ENCODE data around the gene PRR16. TPM values are rescaled to one million over a fixed set of nuclear protein-coding genes. Genes with fewer than 3 reads are reported as not detected.

The PRR16 gene
- total and polyA plus RNA-seq, 2 of the 13 experiments (the other 11 are each of a cell fraction or from before 2014, with no cell fraction given) = not detected

DNA sequence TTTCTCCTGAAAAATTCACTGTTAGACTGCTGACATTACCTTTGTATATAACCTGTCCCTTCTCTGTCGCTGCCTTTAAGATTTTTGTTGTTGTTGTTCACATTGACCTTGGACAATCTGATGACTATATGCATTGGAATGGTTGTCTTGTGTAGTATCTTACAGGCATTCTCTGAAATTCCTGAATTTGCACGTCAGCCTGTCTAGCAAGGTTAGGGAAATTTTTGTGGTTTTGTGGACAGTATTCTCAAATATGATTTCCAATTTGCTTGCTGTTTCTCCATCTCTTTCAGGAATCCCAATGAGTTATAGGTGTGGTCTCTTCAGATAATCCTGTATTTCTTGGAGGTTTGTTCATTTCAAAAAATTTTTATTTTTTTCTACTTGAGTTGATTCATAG is 140.8 kb downstream of the PRR16 start (continued):
- TF ChIP-seq, protein P1, sequence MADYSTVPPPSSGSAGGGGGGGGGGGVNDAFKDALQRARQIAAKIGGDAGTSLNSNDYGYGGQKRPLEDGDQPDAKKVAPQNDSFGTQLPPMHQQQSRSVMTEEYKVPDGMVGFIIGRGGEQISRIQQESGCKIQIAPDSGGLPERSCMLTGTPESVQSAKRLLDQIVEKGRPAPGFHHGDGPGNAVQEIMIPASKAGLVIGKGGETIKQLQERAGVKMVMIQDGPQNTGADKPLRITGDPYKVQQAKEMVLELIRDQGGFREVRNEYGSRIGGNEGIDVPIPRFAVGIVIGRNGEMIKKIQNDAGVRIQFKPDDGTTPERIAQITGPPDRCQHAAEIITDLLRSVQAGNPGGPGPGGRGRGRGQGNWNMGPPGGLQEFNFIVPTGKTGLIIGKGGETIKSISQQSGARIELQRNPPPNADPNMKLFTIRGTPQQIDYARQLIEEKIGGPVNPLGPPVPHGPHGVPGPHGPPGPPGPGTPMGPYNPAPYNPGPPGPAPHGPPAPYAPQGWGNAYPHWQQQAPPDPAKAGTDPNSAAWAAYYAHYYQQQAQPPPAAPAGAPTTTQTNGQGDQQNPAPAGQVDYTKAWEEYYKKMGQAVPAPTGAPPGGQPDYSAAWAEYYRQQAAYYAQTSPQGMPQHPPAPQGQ (CRISPR knock-in tag; IDR thresholded peaks at IDR 0.05; ENCODE audit: borderline replicate concordance) = no peak
- TF ChIP-seq RORA (CRISPR knock-in tag; IDR thresholded peaks at IDR 0.05) = no peak
- TF ChIP-seq ZNF256 (CRISPR knock-in tag; conservative IDR thresholded peaks at IDR 0.05) = no peak
- TF ChIP-seq, protein P2, sequence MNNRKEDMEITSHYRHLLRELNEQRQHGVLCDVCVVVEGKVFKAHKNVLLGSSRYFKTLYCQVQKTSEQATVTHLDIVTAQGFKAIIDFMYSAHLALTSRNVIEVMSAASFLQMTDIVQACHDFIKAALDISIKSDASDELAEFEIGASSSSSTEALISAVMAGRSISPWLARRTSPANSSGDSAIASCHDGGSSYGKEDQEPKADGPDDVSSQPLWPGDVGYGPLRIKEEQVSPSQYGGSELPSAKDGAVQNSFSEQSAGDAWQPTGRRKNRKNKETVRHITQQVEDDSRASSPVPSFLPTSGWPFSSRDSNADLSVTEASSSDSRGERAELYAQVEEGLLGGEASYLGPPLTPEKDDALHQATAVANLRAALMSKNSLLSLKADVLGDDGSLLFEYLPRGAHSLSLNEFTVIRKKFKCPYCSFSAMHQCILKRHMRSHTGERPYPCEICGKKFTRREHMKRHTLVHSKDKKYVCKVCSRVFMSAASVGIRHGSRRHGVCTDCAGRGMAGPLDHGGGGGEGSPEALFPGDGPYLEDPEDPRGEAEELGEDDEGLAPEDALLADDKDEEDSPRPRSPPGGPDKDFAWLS (CRISPR knock-in tag; IDR thresholded peaks at IDR 0.05; ENCODE audit: borderline replicate concordance) = no peak

DNA sequence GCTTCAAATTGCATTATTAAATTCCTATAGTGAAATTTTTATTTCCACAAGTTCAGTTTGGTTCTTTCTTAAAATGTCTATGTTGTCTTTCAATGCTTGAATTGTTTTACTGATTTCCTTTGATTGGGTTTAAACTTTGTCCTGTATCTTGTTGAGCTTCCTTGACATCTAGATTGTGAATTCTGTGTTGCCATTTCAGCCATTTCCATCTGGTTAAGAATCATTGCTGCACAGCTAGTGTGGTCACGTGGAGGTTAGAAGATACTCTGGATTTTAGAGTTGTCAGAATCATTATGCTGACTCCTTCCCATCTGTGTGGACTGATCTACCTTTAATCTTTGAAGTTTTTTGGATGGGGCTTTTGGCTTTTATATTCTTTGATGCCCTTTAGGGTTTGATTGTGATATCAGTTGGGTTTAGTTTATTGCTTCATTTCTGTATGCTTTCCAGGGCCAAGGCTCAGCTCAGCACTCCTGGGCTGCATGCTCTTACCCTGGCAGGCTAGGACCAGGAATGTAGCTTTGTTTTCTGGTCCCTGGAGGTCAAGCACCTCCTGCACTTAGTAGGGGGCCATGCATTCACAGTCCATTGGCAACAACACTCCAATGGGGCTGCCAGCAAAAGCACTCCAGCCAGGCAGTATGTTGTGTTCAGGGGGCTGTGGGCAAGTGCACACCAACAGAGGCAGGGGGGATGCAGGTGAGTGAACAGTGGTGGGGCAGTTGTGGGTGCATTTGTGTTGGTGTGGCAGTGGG is 141.4 kb downstream of the PRR16 start:
- H3K9ac ChIP-seq (ENCODE audit: insufficient read depth, low read depth, low read length) = no peak overlapping the region
- BruUV-seq (replicated peaks) = no TSS peak
- POLR2A ChIA-PET = no interaction called here
- intact Hi-C loops (cut with micrococcal nuclease; ENCODE audit: unreplicated experiment) (no loop called here), in situ Hi-C loops (cut with HindIII; ENCODE audit: extremely low pct_ligation_motif_present, low pct_unique_long_range_greater_than_20kb) (no loop called here)
- H3K79me2 ChIP-seq (ENCODE audit: insufficient read depth, low read length) = no peaks in the 10 kb centered on the region
- ATAC-seq = no peak
- WGBS (ENCODE audit: low lambda C conversion rate) = 0% methylated on average over 1 of the region's 1 CpG
- H3K27me3 ChIP-seq (ENCODE audit: control insufficient read depth in 1 of 2, insufficient read depth in 2 of 2, low read length in 2 of 2) = no peaks in the 10 kb centered on the region
- no peak overlapping the region for H3K4me3 ChIP-seq (replicated peaks in 1 of 3; ENCODE audit: insufficient read depth in 1 of 3, low read depth in 2 of 3, low read length in 3 of 3)
- no peaks in the 10 kb centered on the region for H3K36me3 ChIP-seq (replicated peaks in 1 of 2; ENCODE audit: control insufficient read depth in 1 of 2, insufficient read depth in 2 of 2, low read length in 2 of 2)
- no peak overlapping the region for H2AFZ ChIP-seq (ENCODE audit: low read length)
- CTCF ChIA-PET (ENCODE audit: low intra/inter-chr PET ratio, low total read pairs) = no interaction called here
- H3K27ac ChIP-seq (ENCODE audit: extremely low read length, insufficient read depth, low read length) = no peak overlapping the region
- H4K20me1 ChIP-seq (ENCODE audit: insufficient read depth, low read length) = no peaks in the 10 kb centered on the region
- no peak overlapping the region for H3K4me2 ChIP-seq (ENCODE audit: low read depth, low read length)
- no peak for FAIRE-seq
- peaks cover 39% of the 10 kb centered on the region for H3K9me3 ChIP-seq (ENCODE audit: low read length)
- no peaks in the 10 kb centered on the region for H3K4me1 ChIP-seq (ENCODE audit: insufficient read depth, low read length)
- DNase-seq (ENCODE audit: low spot score) = no peak
- no peak for TF ChIP-seq SYNCRIP (IDR thresholded peaks at IDR 0.05; ENCODE audit: insufficient read depth, low read depth, low read length)
- no peak for TF ChIP-seq PHF20 (CRISPR knock-in tag; IDR thresholded peaks at IDR 0.05)
- no peak for TF ChIP-seq FOXA1 (IDR thresholded peaks at IDR 0.05)
- no peak for TF ChIP-seq FOXA1 (CRISPR knock-in tag; IDR thresholded peaks at IDR 0.05)
- TF ChIP-seq, protein P3, sequence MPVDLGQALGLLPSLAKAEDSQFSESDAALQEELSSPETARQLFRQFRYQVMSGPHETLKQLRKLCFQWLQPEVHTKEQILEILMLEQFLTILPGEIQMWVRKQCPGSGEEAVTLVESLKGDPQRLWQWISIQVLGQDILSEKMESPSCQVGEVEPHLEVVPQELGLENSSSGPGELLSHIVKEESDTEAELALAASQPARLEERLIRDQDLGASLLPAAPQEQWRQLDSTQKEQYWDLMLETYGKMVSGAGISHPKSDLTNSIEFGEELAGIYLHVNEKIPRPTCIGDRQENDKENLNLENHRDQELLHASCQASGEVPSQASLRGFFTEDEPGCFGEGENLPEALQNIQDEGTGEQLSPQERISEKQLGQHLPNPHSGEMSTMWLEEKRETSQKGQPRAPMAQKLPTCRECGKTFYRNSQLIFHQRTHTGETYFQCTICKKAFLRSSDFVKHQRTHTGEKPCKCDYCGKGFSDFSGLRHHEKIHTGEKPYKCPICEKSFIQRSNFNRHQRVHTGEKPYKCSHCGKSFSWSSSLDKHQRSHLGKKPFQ (CRISPR knock-in tag; IDR thresholded peaks at IDR 0.05; ENCODE audit: insufficient replicate concordance) = no peak
- TF ChIP-seq ZNF234 (CRISPR knock-in tag; conservative IDR thresholded peaks at IDR 0.05) = no peak
- TF ChIP-seq ZFP36L1 (CRISPR knock-in tag; IDR thresholded peaks at IDR 0.05) = no peak
- TF ChIP-seq ZSCAN31 (CRISPR knock-in tag; IDR thresholded peaks at IDR 0.05; ENCODE audit: low read depth) = no peak
- TF ChIP-seq ZNF83 (CRISPR knock-in tag; IDR thresholded peaks at IDR 0.05; ENCODE audit: borderline replicate concordance) = no peak
- TF ChIP-seq ZBTB7B (CRISPR knock-in tag; IDR thresholded peaks at IDR 0.05) = no peak
- no peak for TF ChIP-seq SP140L (CRISPR knock-in tag; IDR thresholded peaks at IDR 0.05; ENCODE audit: borderline replicate concordance)
- no peak for TF ChIP-seq SCMH1 (CRISPR knock-in tag; IDR thresholded peaks at IDR 0.05; ENCODE audit: borderline replicate concordance)
- TF ChIP-seq TBX3 (IDR thresholded peaks at IDR 0.05; ENCODE audit: borderline replicate concordance) = no peak
- no peak for TF ChIP-seq ZBTB38 (CRISPR knock-in tag; IDR thresholded peaks at IDR 0.05)
